Fibroblast of skin of left biceps (primary cell): ENCODE measurements around the gene SPAAR.
"Not testable (repeated sequence)": the region's sequence is repeated elsewhere in the genome, so short reads cannot be mapped to it uniquely, and the experiment has no call there.

Source experiments
- DNase-seq, 2 experiments: peaks; one replicate each; pipeline ENCODE4 v3.0.0-alpha.2; 2013; ENCODE audit warnings: low read depth in 2 of 2

Gene SPAAR

GRCh38 chr9:35904338-35904737 lies 5.0 kb upstream of the SPAAR start:
- no peak for DNase-seq

GRCh38 chr9:35905051-35905781 lies 4.1 kb upstream of the SPAAR start:
- DNase-seq = no peak

GRCh38 chr9:35905912-35906679 lies 3.2 kb upstream of the SPAAR start, which contains the start of gene HRCT1:
TSS of gene HRCT1 (plus strand) at chr9:35906202. CDS start at chr9:35906288, 86 bp downstream.
- DNase-seq = peak; percentile 74 to 75

- DNase-seq = peak in 1 of 2 experiments; percentile 44
Measured at GRCh38 chr9:35906923-35907699, 2.2 kb upstream of the SPAAR start.

- peak; percentile 89 to 91 for DNase-seq
Measured at GRCh38 chr9:35907711-35908503, 1.4 kb upstream of the SPAAR start.

- no peak for DNase-seq
Measured at GRCh38 chr9:35908504-35909125, 675 bp upstream of the SPAAR start.

- DNase-seq = no peak
Measured at GRCh38 chr9:35909687-35910612, 660 bp downstream of the SPAAR start.

GRCh38 chr9:35910613-35911359 lies 1.5 kb downstream of the SPAAR start:
- DNase-seq = no peak

- no peak for DNase-seq
Measured at GRCh38 chr9:35911690-35912089, 2.4 kb downstream of the SPAAR start.

- no peak for DNase-seq
Measured at GRCh38 chr9:35912791-35913400, 3.6 kb downstream of the SPAAR start.

GRCh38 chr9:35913429-35913828 lies 4.1 kb downstream of the SPAAR start:
- DNase-seq = not testable (repeated sequence)

GRCh38 chr9:35914301-35914807 lies 5.1 kb downstream of the SPAAR start:
- no peak for DNase-seq

GRCh38 chr9:35915681-35916294 lies 6.5 kb downstream of the SPAAR start:
- DNase-seq = no peak

- DNase-seq = no peak
Measured at GRCh38 chr9:35917261-35917660, 8.0 kb downstream of the SPAAR start.

GRCh38 chr9:35918780-35919179 lies 9.5 kb downstream of the SPAAR start:
- no peak for DNase-seq

GRCh38 chr9:35919212-35920008 lies 10.1 kb downstream of the SPAAR start:
- no peak for DNase-seq

- DNase-seq = no peak
Measured at GRCh38 chr9:35920051-35920620, 10.8 kb downstream of the SPAAR start.
